ENCODE measurements around the gene ZNF142.

- TF ChIP-seq CTCF (IDR thresholded peaks at IDR 0.05 in 8 of 11, conservative IDR thresholded peaks at IDR 0.05 in 3 of 11), result no peak
- no peak for TF ChIP-seq POLR2A (IDR thresholded peaks at IDR 0.05)
These were observed 43.5 kb downstream of the ZNF142 start for GRCh38 chr2:218615868-218616315.
